A673 (cell line): Measurements from ENCODE around the gene HS6ST2. TPM values are rescaled to one million over a fixed set of nuclear protein-coding genes. Genes with fewer than 3 reads are reported as not detected.

Experiments
- BruUV-seq: library from RNA; stranded (reverse); fragments of 400-500 nt; replicated peaks from 2 replicates; lab custom pipeline; 2021; lab: Mats Ljungman, UMichigan
- CTCF ChIA-PET: fragments of 300-600 bp; sonication (Branson Sonifier 250); formaldehyde crosslinking; loops from one replicate; lab custom pipeline; 2022; ENCODE audit warnings: antibody characterized with exemption; lab: Charles Lee
- POLR2A ChIA-PET: fragments of 300-600 bp; sonication (Branson Sonifier 250); formaldehyde crosslinking; loops from one replicate; lab custom pipeline; 2022; ENCODE audit warnings: antibody characterized with exemption; ENCODE audit not compliant: low non-redundant PET; lab: Charles Lee
- DNase-seq: peaks from one replicate; pipeline ENCODE4 v3.0.0-alpha.2; 2015; ENCODE audit warnings: low spot score
- H3K27ac ChIP-seq: fragments of 200-600 bp; sonication (generic); 2 replicates; pipeline ENCODE4 v1.5.1; 2016; ENCODE audit warnings: mixed run types, low read depth, mild to moderate bottlenecking, mixed read lengths, antibody characterized with exemption, low read length; ENCODE audit not compliant: poor library complexity, severe bottlenecking
- H3K27me3 ChIP-seq: fragments of 200-600 bp; sonication (generic); replicated peaks from 2 replicates; pipeline ENCODE4 v1.6.1; 2017; ENCODE audit warnings: mixed run types, low read depth, mild to moderate bottlenecking, mixed read lengths, antibody characterized with exemption, low read length; ENCODE audit not compliant: insufficient read depth, poor library complexity
- H3K36me3 ChIP-seq: fragments of 200-600 bp; sonication (generic); 2 replicates; pipeline ENCODE4 v1.6.1; 2016; ENCODE audit warnings: mixed run types, mild to moderate bottlenecking, mixed read lengths, antibody characterized with exemption, low read length; ENCODE audit not compliant: insufficient read depth, poor library complexity, severe bottlenecking
- H3K4me1 ChIP-seq: fragments of 200-600 bp; sonication (generic); 2 replicates; pipeline ENCODE4 v1.6.1; 2017; ENCODE audit warnings: mixed run types, mild to moderate bottlenecking, mixed read lengths, antibody characterized with exemption, low read length; ENCODE audit not compliant: insufficient read depth, poor library complexity, severe bottlenecking
- H3K4me3 ChIP-seq: fragments of 200-600 bp; sonication (generic); 2 replicates; pipeline ENCODE4 v1.5.1; 2016; ENCODE audit warnings: low read depth, mixed run types, mild to moderate bottlenecking, mixed read lengths, low read length; ENCODE audit not compliant: poor library complexity, severe bottlenecking
- H3K9me3 ChIP-seq: fragments of 200-600 bp; sonication (generic); 2 replicates; pipeline ENCODE4 v1.6.1; 2016; ENCODE audit warnings: mixed run types, low read depth, mild to moderate bottlenecking, mixed read lengths, antibody characterized with exemption, low read length; ENCODE audit not compliant: poor library complexity, severe bottlenecking
- CTCF ChIP-seq: fragments of 300-800, 200-600 bp; sonication (generic); conservative IDR thresholded peaks from 2 replicates; pipeline ENCODE4 v1.5.1; 2017; ENCODE audit warnings: low read depth, mild to moderate bottlenecking, antibody characterized with exemption, low read length, moderate library complexity, mixed read lengths
- EZH2 ChIP-seq: fragments of 200-600 bp; sonication (generic); IDR thresholded peaks from 2 replicates; pipeline ENCODE4 v1.6.1; 2017; ENCODE audit warnings: borderline replicate concordance, low read depth, mild to moderate bottlenecking, mixed read lengths, antibody characterized with exemption, low read length; ENCODE audit not compliant: poor library complexity, severe bottlenecking
- intact Hi-C: fragments of 100-400 bp; cut with micrococcal nuclease; formaldehyde crosslinking; loops from one replicate; pipeline ENCODE4 v1.10.0; 2022; ENCODE audit not compliant: unreplicated experiment
- total RNA-seq: library from RNA; stranded (reverse); gene quantifications from 2 replicates; pipeline ENCODE4 v1.2.3, GENCODE V29; 2021

HS6ST2 gene
- total RNA-seq, 1 experiment from 2014 or later = 6.9 TPM

GRCh38 chrX:132968296-132968949 lies 10.0 kb upstream of the HS6ST2 start:
- POLR2A ChIA-PET = no interaction called here
- no TSS peak for BruUV-seq
- CTCF ChIA-PET = no interaction called here

GRCh38 chrX:132967049-132967448 lies 8.6 kb upstream of the HS6ST2 start:
- ChIA-PET CTCF (no interaction called here), POLR2A (no interaction called here)
- no peak overlapping the region for H3K4me3 ChIP-seq
- intact Hi-C loops = no loop called here
- H3K36me3 ChIP-seq = no peaks in the 10 kb centered on the region
- TF ChIP-seq EZH2 = no peak
- no peak for TF ChIP-seq CTCF
- DNase-seq = no peak
- H3K27me3 ChIP-seq = no peaks in the 10 kb centered on the region
- H3K9me3 ChIP-seq = no peaks in the 10 kb centered on the region
- H3K27ac ChIP-seq = no peak overlapping the region
- no peaks in the 10 kb centered on the region for H3K4me1 ChIP-seq
- no TSS peak for BruUV-seq

More at GRCh38 chrX:132968296-132968949, 10.0 kb upstream of the HS6ST2 start:
- TF ChIP-seq EZH2 (no peak), CTCF (no peak)
- Histone ChIP-seq H3K27me3 (no peaks in the 10 kb centered on the region), H3K4me3 (no peak overlapping the region), H3K27ac (no peak overlapping the region), H3K4me1 (no peaks in the 10 kb centered on the region), H3K36me3 (no peaks in the 10 kb centered on the region), H3K9me3 (no peaks in the 10 kb centered on the region)
- intact Hi-C loops = no loop called here
- DNase-seq = no peak

DNA sequence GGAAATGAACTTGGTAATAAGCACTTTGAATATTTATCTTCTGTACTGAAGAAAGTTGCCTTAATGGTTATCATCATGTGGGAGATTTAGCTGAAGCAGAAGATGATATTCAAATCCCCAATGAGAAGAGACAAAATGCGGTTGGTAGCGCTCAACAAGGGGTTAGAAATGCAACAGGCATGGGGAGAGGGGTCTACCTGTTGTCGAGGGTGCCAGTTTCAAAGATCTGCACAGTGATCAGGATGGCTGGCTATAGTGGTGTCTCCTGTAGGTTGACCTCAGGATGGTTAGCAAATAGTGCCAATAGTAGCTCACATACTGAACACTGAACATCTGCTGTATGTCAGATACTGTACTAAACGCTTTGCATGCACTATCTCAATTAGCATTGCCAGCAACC lies 7.0 kb upstream of the HS6ST2 start:
- TF ChIP-seq CTCF = no peak
- no peak for TF ChIP-seq EZH2
- intact Hi-C loops = no loop called here
- ChIA-PET CTCF (no interaction called here), POLR2A (no interaction called here)
- Histone ChIP-seq H3K27me3 (no peaks in the 10 kb centered on the region), H3K36me3 (no peaks in the 10 kb centered on the region), H3K4me3 (no peak overlapping the region), H3K9me3 (no peaks in the 10 kb centered on the region), H3K4me1 (no peaks in the 10 kb centered on the region), H3K27ac (no peak overlapping the region)
- DNase-seq = no peak
- no TSS peak for BruUV-seq
